OCI-LY1 (cell line): ENCODE results near the gene ZNF827.

Experiments used
- H2AFZ ChIP-seq: fragments of 200-600 bp; sonication (generic), shearing (Covaris generic); 2 replicates; pipeline ENCODE4 v1.6.0; 2014; ENCODE audit warnings: antibody characterized with exemption, mild to moderate bottlenecking, low read length
- H3F3A ChIP-seq: fragments of 200-600 bp; sonication (generic), shearing (Covaris generic); 2 replicates; pipeline ENCODE4 v1.6.0; 2014; ENCODE audit warnings: mild to moderate bottlenecking, antibody characterized with exemption, low read length, moderate library complexity; ENCODE audit not compliant: insufficient read depth
- H3K27ac ChIP-seq: fragments of 200-600 bp; sonication (generic); 2 replicates; pipeline ENCODE4 v1.5.1; 2014; ENCODE audit warnings: low read length, mixed run types, mild to moderate bottlenecking, low read depth; ENCODE audit not compliant: poor library complexity, severe bottlenecking
- H3K27me3 ChIP-seq: fragments of 200-600 bp; sonication (generic); 2 replicates; pipeline ENCODE4 v1.6.0; 2014; ENCODE audit warnings: antibody characterized with exemption, mild to moderate bottlenecking, low read length, moderate library complexity; ENCODE audit not compliant: insufficient read depth
- H3K36me3 ChIP-seq: fragments of 200-600 bp; sonication (generic); 2 replicates; pipeline ENCODE4 v1.6.1; 2014; ENCODE audit warnings: mild to moderate bottlenecking, antibody characterized with exemption, low read length, moderate library complexity, mixed read lengths; ENCODE audit not compliant: insufficient read depth
- H3K4me1 ChIP-seq: fragments of 200-600 bp; sonication (generic); 2 replicates; pipeline ENCODE4 v1.5.1; 2014; ENCODE audit warnings: mild to moderate bottlenecking, low read length, moderate library complexity; ENCODE audit not compliant: insufficient read depth, severe bottlenecking
- H3K4me2 ChIP-seq: fragments of 200-600 bp; sonication (generic), shearing (Covaris generic); 2 replicates; pipeline ENCODE4 v1.6.1; 2014; ENCODE audit warnings: low read length
- H3K4me3 ChIP-seq: fragments of 200-600 bp; sonication (generic); 2 replicates; pipeline ENCODE4 v1.5.1; 2014; ENCODE audit warnings: low read length, low read depth, mild to moderate bottlenecking, mixed read lengths; ENCODE audit not compliant: poor library complexity, severe bottlenecking
- H3K79me2 ChIP-seq: fragments of 200-600 bp; shearing (Covaris generic); 2 replicates; pipeline ENCODE4 v1.6.1; 2016; ENCODE audit warnings: mixed run types, low read length, mixed read lengths; ENCODE audit not compliant: insufficient read depth
- H3K9ac ChIP-seq: fragments of 200-600 bp; sonication (generic), shearing (Covaris generic); 2 replicates; pipeline ENCODE4 v1.6.1; 2014; ENCODE audit warnings: mild to moderate bottlenecking, low read length, mixed read lengths
- H3K9me2 ChIP-seq: fragments of 200-600 bp; sonication (generic), shearing (Covaris generic); 2 replicates; pipeline ENCODE4 v1.6.1; 2014; ENCODE audit warnings: low read depth, mild to moderate bottlenecking, low read length, mixed read lengths
- H3K9me3 ChIP-seq: fragments of 200-600 bp; shearing (Covaris generic); 2 replicates; pipeline ENCODE4 v1.6.1; 2014; ENCODE audit warnings: low read length, mixed read lengths
- H4K20me1 ChIP-seq: fragments of 200-600 bp; sonication (generic), shearing (Covaris generic); 2 replicates; pipeline ENCODE4 v1.6.0; 2016; ENCODE audit warnings: mild to moderate bottlenecking, low read length; ENCODE audit not compliant: insufficient read depth
- CTCF ChIP-seq: fragments of 200-600 bp; sonication (generic), shearing (Covaris generic); IDR thresholded peaks from 2 replicates; pipeline ENCODE4 v1.5.1; 2017; ENCODE audit warnings: mild to moderate bottlenecking, antibody characterized with exemption, low read length, moderate library complexity, mixed read lengths
- EZH2 ChIP-seq: fragments of 200-600 bp; sonication (generic), shearing (Covaris generic); IDR thresholded peaks from 2 replicates; pipeline ENCODE4 v1.8.0; 2017; ENCODE audit warnings: borderline replicate concordance, mixed run types, mild to moderate bottlenecking, antibody characterized with exemption, low read length, moderate library complexity, mixed read lengths

Gene ZNF827

GRCh38 chr4:145899886-145900460 is 38.6 kb downstream of the ZNF827 start:
- Histone ChIP-seq H3K27me3 (no peaks in the 10 kb centered on the region), H3K4me3 (no peak overlapping the region), H3K36me3 (peaks cover 34% of the 10 kb centered on the region), H4K20me1 (no peaks in the 10 kb centered on the region), H3K4me2 (no peak overlapping the region), H3K79me2 (peaks cover 2% of the 10 kb centered on the region; the same call in 1 of the 2 replicates), H2AFZ (no peak overlapping the region), H3K4me1 (peaks cover 12% of the 10 kb centered on the region), H3K9ac (no peak overlapping the region), H3K27ac (no peak overlapping the region), H3F3A (no peaks in the 10 kb centered on the region), H3K9me2 (no peaks in the 10 kb centered on the region), H3K9me3 (no peaks in the 10 kb centered on the region)
- TF ChIP-seq CTCF (no peak), EZH2 (no peak)

GRCh38 chr4:145898926-145899531 is 39.6 kb downstream of the ZNF827 start:
- H3K79me2 ChIP-seq: 0 out of 2 replicates have a peak, but pooled peaks cover 2% of the 10 kb centered on the region
- no peaks in the 10 kb centered on the region for H3K9me3 ChIP-seq
- TF ChIP-seq CTCF (no peak), EZH2 (no peak)

GRCh38 chr4:145898466-145898865 is 40.2 kb downstream of the ZNF827 start:
- no peak overlapping the region for H3K4me2 ChIP-seq
- no peak overlapping the region for H3K27ac ChIP-seq
- H3K27me3 ChIP-seq: no peaks in the 10 kb centered on the region
- 0 out of 2 replicates have a peak, but pooled peaks cover 2% of the 10 kb centered on the region for H3K79me2 ChIP-seq
- H3K36me3 ChIP-seq: peaks cover 34% of the 10 kb centered on the region
- no peak overlapping the region for H3K4me3 ChIP-seq
- no peaks in the 10 kb centered on the region for H3F3A ChIP-seq
- H2AFZ ChIP-seq: no peak overlapping the region
- no peaks in the 10 kb centered on the region for H4K20me1 ChIP-seq
- peaks cover 24% of the 10 kb centered on the region for H3K4me1 ChIP-seq
- H3K9me2 ChIP-seq: no peaks in the 10 kb centered on the region
- H3K9me3 ChIP-seq: no peaks in the 10 kb centered on the region
- no peak overlapping the region for H3K9ac ChIP-seq
- TF ChIP-seq EZH2: no peak
- no peak for TF ChIP-seq CTCF

More at GRCh38 chr4:145898926-145899531, 39.6 kb downstream of the ZNF827 start:
- no peak overlapping the region for H3K9ac ChIP-seq
- H3F3A ChIP-seq: no peaks in the 10 kb centered on the region
- H3K9me2 ChIP-seq: no peaks in the 10 kb centered on the region
- no peak overlapping the region for H2AFZ ChIP-seq
- H3K27me3 ChIP-seq: no peaks in the 10 kb centered on the region
- peaks cover 22% of the 10 kb centered on the region for H3K4me1 ChIP-seq
- H3K4me3 ChIP-seq: no peak overlapping the region
- no peak overlapping the region for H3K4me2 ChIP-seq
- H3K27ac ChIP-seq: no peak overlapping the region
- peaks cover 34% of the 10 kb centered on the region for H3K36me3 ChIP-seq
- H4K20me1 ChIP-seq: no peaks in the 10 kb centered on the region
